Measurements from ENCODE around the gene ZNF358.
A peak's percentile ranks its signal among the peaks of the same experiment; 100 is the strongest.

Gene ZNF358

DNA sequence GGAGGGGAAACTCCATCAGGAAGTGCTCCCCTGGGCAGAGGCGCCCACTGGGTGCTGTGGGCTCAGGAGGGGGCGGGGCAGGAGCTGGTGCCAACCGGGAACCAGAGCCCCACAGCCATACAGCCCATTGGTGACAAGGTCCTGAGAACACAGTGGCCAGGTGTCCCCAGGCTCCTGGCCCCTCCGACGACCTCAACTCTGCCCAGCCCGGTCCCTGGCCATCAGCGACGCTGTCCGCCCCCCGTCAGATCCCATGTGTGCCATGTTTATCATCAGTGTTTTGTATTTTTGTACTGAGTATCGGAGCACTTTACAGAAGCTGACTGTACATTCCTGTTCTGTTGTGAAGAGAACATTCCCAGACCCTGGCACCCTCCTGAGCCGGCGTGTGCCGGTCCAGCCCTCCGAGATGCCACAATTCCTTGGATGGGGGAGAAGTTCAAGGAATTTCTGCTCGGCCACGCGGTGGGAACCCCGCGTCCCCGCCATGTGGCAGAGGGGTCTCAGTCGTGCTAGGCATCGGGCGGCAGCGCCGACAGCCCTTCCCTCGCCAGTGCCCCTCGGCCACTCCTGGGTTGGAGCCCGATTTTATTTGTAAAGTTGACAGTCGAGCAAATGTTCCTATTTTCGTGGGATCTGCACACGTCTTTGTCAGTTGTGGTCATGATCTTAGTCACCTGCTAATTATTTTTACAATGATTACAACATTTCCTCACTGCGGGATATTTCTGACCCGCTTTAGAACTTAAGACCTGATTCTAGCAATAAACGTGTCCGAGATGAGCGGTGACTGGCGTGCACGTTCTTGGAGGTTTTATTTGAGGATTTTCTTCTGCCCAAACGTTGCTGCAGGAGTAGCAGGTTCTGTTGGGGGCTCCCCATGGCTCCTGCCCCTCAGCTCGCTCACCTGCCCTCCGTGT, 43.9 kb upstream of the ZNF358 start:
- TF ChIP-seq, protein P1, sequence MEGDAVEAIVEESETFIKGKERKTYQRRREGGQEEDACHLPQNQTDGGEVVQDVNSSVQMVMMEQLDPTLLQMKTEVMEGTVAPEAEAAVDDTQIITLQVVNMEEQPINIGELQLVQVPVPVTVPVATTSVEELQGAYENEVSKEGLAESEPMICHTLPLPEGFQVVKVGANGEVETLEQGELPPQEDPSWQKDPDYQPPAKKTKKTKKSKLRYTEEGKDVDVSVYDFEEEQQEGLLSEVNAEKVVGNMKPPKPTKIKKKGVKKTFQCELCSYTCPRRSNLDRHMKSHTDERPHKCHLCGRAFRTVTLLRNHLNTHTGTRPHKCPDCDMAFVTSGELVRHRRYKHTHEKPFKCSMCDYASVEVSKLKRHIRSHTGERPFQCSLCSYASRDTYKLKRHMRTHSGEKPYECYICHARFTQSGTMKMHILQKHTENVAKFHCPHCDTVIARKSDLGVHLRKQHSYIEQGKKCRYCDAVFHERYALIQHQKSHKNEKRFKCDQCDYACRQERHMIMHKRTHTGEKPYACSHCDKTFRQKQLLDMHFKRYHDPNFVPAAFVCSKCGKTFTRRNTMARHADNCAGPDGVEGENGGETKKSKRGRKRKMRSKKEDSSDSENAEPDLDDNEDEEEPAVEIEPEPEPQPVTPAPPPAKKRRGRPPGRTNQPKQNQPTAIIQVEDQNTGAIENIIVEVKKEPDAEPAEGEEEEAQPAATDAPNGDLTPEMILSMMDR (IDR thresholded peaks at IDR 0.05; ENCODE audit: insufficient read depth, low read depth, low read length, missing control alignments): no peak
- H3K4me3 ChIP-seq (ENCODE audit: low read depth, low read length): no peak overlapping the region
- peak; percentile 41 for DNase-seq (ENCODE audit: low read depth)

DNA sequence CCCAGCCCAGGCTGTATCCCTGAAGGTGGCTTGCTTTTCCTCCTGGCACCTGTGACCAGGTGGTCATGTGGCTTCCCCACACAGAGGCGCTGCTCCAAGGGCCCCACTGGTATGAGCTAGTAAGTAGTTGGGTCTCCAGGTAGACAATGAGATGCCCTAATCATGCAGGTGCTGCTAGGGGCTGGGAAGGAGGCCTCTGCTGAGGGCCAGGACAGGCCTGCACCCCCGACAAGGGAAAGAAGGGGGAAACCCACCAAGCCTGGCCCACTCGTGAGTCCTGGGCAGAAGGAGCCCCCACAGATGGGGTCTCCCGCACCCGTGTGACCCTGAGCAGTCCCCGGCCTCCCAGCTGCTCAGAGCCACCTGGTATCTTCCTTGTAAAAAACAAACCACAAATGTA, 40.2 kb upstream of the ZNF358 start:
- TF ChIP-seq, protein P1 (IDR thresholded peaks at IDR 0.05; ENCODE audit: insufficient read depth, low read depth, low read length, missing control alignments): no peak
- no peak overlapping the region for H3K4me3 ChIP-seq (ENCODE audit: low read depth, low read length)
- DNase-seq (ENCODE audit: low read depth): no peak

DNA sequence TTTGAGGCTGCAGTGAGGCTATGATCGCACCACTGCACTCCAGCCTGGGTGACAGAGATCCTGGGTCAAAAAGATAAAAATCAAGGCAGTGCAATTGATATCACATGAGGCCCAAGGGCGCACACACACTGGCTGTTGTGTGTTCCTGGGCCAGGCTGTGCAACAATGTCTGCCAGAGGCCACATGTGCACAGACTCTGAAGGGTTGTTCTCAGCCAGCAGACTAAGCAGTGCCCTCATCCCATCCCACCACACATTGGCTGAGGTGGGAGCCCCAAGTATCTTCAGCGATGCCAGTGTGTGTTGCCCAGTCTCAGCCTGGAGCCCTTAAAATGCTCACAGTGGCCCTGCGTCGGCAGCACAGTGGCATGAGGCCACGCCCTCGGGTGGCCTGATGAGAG, 39.7 kb upstream of the ZNF358 start:
- DNase-seq (ENCODE audit: low read depth): no peak
- H3K4me3 ChIP-seq (ENCODE audit: low read depth, low read length): no peak overlapping the region
- TF ChIP-seq, protein P1 (IDR thresholded peaks at IDR 0.05; ENCODE audit: insufficient read depth, low read depth, low read length, missing control alignments): no peak

DNA sequence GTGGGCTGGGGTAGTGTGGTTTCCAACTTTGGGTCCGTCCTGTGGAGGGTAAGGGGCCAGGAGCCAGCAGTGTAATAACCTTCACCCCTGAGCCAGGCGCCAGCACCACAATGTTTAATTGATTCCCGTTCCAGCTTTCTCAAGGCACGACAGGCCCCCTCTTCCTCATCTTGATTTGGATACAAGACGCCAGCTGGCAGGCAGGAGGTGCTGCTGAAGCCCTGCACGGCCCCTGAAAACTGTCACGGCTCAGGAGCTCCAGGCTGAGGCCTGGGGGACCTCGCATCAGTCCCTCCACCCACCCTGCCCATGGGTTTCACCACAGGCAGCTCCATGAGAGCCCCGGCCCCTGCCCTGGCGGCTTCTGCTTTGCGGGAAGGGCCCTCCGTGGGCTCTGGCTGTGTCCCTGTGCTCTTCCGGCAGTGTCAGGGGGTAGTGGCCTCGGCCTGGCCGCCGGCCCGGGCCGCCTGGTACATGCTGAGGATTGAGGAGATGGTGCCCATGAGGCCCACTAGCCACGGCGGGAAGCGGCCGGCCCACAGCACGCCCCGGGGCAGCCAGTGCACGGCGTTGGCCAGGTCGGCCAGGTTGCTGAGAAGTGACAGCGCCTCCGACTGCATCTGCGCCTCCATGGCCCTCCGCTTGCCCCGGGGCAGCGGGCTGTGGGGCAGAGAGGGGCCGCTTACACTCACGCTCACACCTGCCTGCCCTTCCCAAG, 39.0 kb upstream of the ZNF358 start:
- TF ChIP-seq, protein P1 (IDR thresholded peaks at IDR 0.05; ENCODE audit: insufficient read depth, low read depth, low read length, missing control alignments): no peak
- no peak overlapping the region for H3K4me3 ChIP-seq (ENCODE audit: low read depth, low read length)
- DNase-seq (ENCODE audit: low read depth): no peak

DNA sequence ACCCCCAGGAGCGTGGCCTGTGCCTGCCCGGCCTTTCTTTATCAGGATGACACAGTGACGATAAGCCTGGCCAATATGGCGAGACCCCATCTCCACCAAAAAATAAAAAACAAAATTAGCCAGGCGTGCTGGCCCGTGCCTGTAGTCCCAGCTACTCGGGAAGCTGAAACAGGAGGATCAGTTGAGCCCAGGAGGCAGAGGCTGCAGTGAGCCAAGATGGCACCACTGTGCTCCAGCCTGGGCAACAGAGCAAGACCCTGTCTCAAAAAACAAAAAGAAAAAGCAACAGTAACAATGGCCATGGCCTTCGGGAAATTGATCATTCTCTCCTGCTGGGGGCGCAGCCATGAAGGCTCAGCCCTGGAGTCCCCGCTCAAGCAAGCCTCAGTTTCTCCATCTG, 38.1 kb upstream of the ZNF358 start:
- DNase-seq (ENCODE audit: low read depth): no peak
- TF ChIP-seq, protein P1 (IDR thresholded peaks at IDR 0.05; ENCODE audit: insufficient read depth, low read depth, low read length, missing control alignments): no peak
- no peak overlapping the region for H3K4me3 ChIP-seq (ENCODE audit: low read depth, low read length)

DNA sequence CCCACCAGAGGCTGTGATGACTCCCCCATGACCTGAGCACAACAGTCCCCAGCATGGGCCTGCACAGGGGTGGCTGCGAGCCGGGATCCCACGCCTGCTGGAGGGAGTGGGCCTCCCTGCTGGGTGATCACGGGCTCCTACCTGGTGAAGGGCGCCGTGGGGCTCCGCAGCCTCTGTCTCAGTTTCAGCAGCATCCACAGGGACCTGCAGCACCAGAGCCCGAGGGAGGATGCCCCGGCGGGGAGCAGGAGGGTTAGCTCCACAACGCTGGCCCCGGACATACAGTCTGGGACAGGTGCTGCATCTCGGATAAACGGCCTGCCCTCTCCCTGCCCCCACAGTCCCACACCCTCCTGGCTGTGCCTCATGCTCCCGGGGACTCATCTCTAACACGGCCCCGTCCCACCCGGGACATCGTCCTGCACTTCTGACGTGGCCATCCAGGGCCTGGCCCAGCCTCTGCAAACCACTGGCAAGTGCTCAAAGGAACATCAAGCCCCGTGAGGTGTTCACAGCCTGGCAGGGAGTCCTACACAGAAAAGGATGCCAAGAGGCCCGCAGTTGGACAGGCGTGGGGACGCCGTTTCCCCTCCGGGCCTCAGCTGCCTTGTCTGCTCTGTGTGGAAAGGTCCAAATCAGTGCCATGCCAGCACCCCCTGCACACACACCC, 37.6 kb upstream of the ZNF358 start:
- TF ChIP-seq, protein P1 (IDR thresholded peaks at IDR 0.05; ENCODE audit: insufficient read depth, low read depth, low read length, missing control alignments): no peak
- DNase-seq (ENCODE audit: low read depth): no peak
- no peak overlapping the region for H3K4me3 ChIP-seq (ENCODE audit: low read depth, low read length)
